Osteoblast (primary cell): ENCODE data around the gene APEX1. TPM values are rescaled to one million over a fixed set of nuclear protein-coding genes. Genes with fewer than 3 reads are reported as not detected.

Experiments used
- DNase-seq: peaks from one replicate; pipeline ENCODE4 v3.0.0; 2011; ENCODE audit warnings: low spot score, mixed read lengths; ENCODE audit not compliant: insufficient read length; ENCODE audit errors: missing footprints
- H2AFZ ChIP-seq: 2 replicates; pipeline ENCODE4 v1.6.0; 2011; ENCODE audit warnings: mild to moderate bottlenecking, low read length
- H3K27ac ChIP-seq: 2 replicates; pipeline ENCODE4 v1.5.1; 2011; ENCODE audit warnings: mild to moderate bottlenecking, low read depth, low read length, moderate library complexity
- H3K27me3 ChIP-seq: 2 replicates; pipeline ENCODE4 v1.6.0; 2012; ENCODE audit warnings: mild to moderate bottlenecking, control low read depth, inconsistent platforms, low read length, moderate library complexity; ENCODE audit not compliant: insufficient read depth
- H3K36me3 ChIP-seq: 2 replicates; pipeline ENCODE4 v1.5.1; 2011; ENCODE audit warnings: mild to moderate bottlenecking, low read length, control low read depth, moderate library complexity; ENCODE audit not compliant: insufficient read depth
- H3K4me1 ChIP-seq: 2 replicates; pipeline ENCODE4 v1.5.1; 2011; ENCODE audit warnings: mild to moderate bottlenecking, low read length, control low read depth, moderate library complexity; ENCODE audit not compliant: insufficient read depth
- H3K4me2 ChIP-seq: 2 replicates; pipeline ENCODE4 v1.6.0; 2011; ENCODE audit warnings: mild to moderate bottlenecking, low read length; ENCODE audit not compliant: insufficient read depth
- H3K4me3 ChIP-seq: fragments of 200-600 bp; sonication (generic); 3 replicates; pipeline ENCODE4 v1.5.1; 2012; ENCODE audit warnings: mild to moderate bottlenecking, low read length, inconsistent platforms; ENCODE audit not compliant: insufficient read depth
- H3K79me2 ChIP-seq: 2 replicates; pipeline ENCODE4 v1.6.0; 2012; ENCODE audit warnings: mild to moderate bottlenecking, low read length, control low read depth, inconsistent platforms; ENCODE audit not compliant: insufficient read depth
- H3K9me3 ChIP-seq: 2 replicates; pipeline ENCODE4 v1.5.1; 2011; ENCODE audit warnings: low read depth, low read length, control low read depth
- H4K20me1 ChIP-seq: 2 replicates; pipeline ENCODE4 v1.6.0; 2012; ENCODE audit warnings: mild to moderate bottlenecking, low read length, control low read depth; ENCODE audit not compliant: insufficient read depth
- total RNA-seq: library from RNA; depleted of rRNA; stranded (reverse); fragments of >200 nt; gene quantifications from 2 replicates; pipeline ENCODE4 v1.2.3, GENCODE V29; 2012
- TF ChIP-seq, protein P1 (sequence below): IDR thresholded peaks from 2 replicates; pipeline ENCODE4 v1.5.1; 2011; ENCODE audit warnings: mild to moderate bottlenecking, low read depth, low read length, moderate library complexity; ENCODE audit errors: extremely low read depth

Gene APEX1
- total RNA-seq, 1 donor: 74.9 TPM

GRCh38 chr14:20460458-20461224 is 5.6 kb downstream of the APEX1 start:
- Histone ChIP-seq H4K20me1 (peaks cover 9% of the 10 kb centered on the region), H3K4me1 (peaks cover 26% of the 10 kb centered on the region), H3K36me3 (peaks cover 37% of the 10 kb centered on the region), H2AFZ (peak overlapping the region; percentile 31), H3K4me2 (peak overlapping the region; percentile 98), H3K79me2 (peaks cover 52% of the 10 kb centered on the region), H3K27me3 (peaks cover under 1% of the 10 kb centered on the region), H3K27ac (peak overlapping the region; percentile 82), H3K9me3 (no peaks in the 10 kb centered on the region), H3K4me3 (peak overlapping the region; percentile 88)
- peak; percentile 80 for DNase-seq
- TF ChIP-seq, protein P1, sequence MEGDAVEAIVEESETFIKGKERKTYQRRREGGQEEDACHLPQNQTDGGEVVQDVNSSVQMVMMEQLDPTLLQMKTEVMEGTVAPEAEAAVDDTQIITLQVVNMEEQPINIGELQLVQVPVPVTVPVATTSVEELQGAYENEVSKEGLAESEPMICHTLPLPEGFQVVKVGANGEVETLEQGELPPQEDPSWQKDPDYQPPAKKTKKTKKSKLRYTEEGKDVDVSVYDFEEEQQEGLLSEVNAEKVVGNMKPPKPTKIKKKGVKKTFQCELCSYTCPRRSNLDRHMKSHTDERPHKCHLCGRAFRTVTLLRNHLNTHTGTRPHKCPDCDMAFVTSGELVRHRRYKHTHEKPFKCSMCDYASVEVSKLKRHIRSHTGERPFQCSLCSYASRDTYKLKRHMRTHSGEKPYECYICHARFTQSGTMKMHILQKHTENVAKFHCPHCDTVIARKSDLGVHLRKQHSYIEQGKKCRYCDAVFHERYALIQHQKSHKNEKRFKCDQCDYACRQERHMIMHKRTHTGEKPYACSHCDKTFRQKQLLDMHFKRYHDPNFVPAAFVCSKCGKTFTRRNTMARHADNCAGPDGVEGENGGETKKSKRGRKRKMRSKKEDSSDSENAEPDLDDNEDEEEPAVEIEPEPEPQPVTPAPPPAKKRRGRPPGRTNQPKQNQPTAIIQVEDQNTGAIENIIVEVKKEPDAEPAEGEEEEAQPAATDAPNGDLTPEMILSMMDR: no peak

DNA sequence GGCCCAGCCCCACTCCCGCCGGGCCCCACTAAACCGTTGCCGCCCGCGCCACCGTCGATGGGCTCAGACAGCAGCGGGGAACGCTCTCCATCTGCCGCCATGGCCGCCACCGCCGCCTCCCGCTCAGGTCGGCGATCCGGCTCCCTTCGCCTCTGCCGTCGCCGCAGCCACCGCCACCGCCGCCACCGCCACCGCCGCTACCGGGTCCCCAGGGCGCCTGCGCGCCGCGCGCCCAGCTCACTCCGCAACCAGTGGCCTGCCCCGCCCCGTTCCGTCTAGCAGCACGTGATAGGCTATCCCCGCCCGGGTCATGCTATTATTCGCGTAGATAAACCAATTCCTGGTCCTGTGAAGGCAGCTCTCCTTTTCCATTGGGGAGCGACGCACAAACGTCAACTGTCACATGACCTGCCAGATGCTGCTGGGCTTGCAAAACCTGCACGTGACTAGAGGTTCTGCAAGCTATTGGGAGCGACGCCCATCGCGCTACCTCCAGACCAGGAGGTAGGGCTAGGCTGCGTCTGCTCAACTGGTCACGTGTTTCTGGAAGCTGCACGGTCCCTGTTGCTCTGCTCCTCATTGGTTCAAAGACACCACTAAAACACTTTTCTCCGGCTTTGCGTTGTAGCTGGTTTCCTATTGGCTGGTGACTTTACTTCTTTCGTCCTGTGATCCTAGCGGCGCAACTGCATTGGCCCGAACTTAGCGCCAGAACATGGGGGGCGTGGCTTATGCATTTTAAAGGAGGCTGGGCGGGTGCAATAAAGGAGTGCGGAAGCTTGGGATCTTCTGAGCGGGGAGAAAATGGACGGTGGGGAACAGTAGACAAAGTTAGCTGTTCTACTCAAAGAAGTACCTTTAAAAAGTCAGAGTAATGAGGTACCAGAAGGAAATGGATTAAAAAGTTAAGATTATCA is 6.5 kb downstream of the APEX1 start, which contains the start of gene PIP4P1:
TSS of gene PIP4P1 (minus strand) at position 210 of the 917 bp plus-strand sequence. CDS start at position 101, 109 bp downstream.
- peaks cover 19% of the 10 kb centered on the region for H3K4me1 ChIP-seq
- DNase-seq: peak; percentile 99
- H3K9me3 ChIP-seq: no peaks in the 10 kb centered on the region
- H3K79me2 ChIP-seq: peaks cover 46% of the 10 kb centered on the region
- peaks cover 5% of the 10 kb centered on the region for H3K27me3 ChIP-seq
- H4K20me1 ChIP-seq: peaks cover 7% of the 10 kb centered on the region
- TF ChIP-seq, protein P1: no peak
- peak within 1 kb of the TSS; percentile 88 for H3K4me3 ChIP-seq
- H3K36me3 ChIP-seq: peaks cover 35% of the 10 kb centered on the region
- peak within 1 kb of the TSS; percentile 87 for H2AFZ ChIP-seq
- H3K4me2 ChIP-seq: peak within 1 kb of the TSS; percentile 98
- H3K27ac ChIP-seq: peak within 1 kb of the TSS; percentile 82

DNA sequence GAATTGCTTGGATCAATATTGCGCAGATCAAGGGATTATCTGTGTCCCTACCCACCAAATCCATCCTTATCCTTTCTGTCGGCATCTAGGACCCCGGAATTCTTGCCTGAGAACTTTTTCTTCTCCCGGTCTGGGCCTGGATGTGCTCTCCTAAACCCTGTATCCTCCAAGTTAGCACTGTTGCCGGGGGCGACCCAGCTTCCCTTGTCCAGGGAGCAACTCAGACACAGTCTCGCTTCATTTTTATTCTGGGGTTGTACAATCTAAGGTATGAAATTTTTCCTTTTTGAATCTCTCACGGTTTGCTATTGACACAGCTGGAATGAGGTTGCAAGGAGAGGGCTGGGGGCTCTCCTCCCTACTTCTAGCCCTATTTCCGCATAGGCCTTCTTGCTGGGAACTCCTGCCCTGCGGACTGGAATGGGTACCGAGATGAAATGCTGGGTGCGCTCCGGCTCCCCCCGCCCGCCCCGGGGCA is 13.8 kb downstream of the APEX1 start:
- peaks cover 10% of the 10 kb centered on the region for H3K4me1 ChIP-seq
- TF ChIP-seq, protein P1: no peak
- H4K20me1 ChIP-seq: peaks cover 3% of the 10 kb centered on the region
- peak overlapping the region; percentile 87 for H3K4me2 ChIP-seq
- H3K27ac ChIP-seq: peak overlapping the region; percentile 87
- H3K36me3 ChIP-seq: peaks cover 14% of the 10 kb centered on the region
- H3K27me3 ChIP-seq: peaks cover 11% of the 10 kb centered on the region
- H3K4me3 ChIP-seq: peak overlapping the region; percentile 87
- H3K9me3 ChIP-seq: no peaks in the 10 kb centered on the region
- DNase-seq: no peak
- H3K79me2 ChIP-seq: peaks cover 41% of the 10 kb centered on the region
- H2AFZ ChIP-seq: peak overlapping the region; percentile 78
